SKM-1 (cell line): ENCODE data around the gene XPR1.

ENCODE experiments used
- DNase-seq: peaks from one replicate; lab custom pipeline; 2025; ENCODE audit not compliant: unreplicated experiment; lab: John Stamatoyannopoulos, UW

The XPR1 gene

DNA sequence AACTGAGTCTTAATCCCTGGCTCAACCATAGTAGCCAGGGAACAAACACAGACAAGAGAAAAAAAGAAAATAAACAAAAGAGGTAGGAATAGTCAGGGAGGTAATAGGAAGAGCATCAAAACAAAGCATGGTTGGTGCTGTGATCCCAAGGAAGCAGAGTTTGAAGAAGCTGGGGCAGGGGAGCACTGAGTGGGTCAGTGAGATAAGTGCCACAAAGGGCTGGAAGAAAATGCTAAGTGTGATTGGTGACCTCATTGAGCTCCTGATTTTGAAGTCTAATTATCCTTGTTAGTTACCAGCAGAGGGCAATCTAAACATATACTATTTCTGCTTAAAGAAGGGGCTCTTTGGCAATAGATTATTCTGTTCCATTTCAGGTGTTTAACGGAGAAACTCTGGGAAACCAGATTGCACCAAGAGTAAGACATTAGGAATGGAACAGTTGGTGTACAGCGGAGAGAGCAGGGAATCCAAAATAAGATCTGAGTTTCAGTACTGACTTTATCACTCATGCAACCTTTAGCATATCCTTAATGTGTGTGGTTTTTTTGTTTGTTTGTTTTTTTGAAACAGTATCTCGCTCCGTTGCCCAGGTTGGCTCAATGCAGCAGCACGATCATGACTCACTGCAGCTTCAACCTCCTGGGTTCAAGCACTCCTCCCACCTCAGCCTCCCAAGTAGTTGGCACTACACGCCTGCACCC lies 250.1 kb downstream of the XPR1 start:
- peak; percentile 67 for DNase-seq

DNA sequence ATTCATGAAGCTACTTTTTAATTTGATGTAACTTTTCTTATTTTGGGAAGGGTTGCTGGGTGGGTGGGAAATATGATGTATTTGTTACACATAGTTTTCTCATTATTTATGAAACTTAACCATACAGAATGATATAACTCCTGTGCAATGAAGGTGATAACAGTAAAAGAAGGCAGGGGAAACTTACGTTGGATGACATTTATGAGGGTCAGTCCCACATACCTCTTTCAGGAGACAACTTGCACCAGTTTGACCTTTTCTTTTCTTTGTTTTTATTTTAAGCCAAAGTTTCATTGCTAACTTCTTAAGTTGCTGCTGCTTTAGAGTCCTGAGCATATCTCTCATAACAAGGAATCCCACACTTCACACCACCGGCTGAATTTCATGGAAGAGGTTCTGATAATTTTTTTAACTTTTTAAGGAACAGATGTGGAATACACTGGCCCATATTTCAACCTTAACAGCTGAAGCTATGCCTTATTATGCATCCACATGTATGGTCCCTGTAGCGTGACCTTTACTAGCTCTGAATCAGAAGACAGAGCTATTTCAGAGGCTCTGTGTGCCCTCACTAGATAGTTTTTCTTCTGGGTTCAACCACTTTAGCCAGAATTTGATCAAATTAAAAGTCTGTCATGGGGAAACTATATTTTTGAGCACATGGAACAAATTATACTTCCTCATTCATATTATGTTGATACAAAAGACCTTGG lies 252.9 kb downstream of the XPR1 start:
- no peak for DNase-seq

DNA sequence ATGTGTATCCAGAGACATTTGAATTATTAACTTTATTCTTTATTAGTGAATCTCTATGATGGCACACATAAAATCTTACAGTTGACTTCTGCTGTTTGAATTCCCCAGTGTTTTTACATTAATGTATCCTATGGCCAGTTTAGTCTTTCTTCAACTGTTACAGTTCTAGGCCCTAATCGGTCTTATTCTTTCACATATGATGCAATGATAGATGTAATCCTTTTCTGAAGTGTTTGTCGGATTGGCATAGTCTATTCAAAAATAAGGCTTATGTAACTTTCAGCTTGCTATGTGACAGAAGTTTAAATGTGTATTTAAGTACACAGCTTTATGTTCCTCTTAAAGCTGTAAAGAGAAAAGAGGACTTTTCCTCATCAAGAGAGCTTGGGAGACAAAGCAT lies 254.5 kb downstream of the XPR1 start:
- DNase-seq = no peak

DNA sequence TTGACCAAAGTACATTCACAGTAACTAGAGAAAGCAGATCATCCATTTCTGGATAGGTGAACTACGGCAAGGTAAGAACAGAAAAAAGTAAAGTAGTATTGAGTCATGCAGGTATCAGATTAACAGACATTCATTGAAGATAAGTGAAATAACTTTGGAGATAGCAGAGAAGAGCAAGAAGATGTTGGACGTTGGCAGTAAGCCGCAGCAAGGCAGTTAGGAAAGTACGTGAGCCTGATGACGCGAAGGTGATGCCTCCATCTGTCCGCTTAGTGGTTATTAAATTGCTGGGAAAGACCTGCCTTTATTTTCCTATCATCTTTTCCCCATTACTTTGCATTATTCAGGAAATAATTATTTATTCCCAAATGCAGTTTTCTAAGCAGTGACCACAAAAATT lies 256.0 kb downstream of the XPR1 start:
- no peak for DNase-seq

DNA sequence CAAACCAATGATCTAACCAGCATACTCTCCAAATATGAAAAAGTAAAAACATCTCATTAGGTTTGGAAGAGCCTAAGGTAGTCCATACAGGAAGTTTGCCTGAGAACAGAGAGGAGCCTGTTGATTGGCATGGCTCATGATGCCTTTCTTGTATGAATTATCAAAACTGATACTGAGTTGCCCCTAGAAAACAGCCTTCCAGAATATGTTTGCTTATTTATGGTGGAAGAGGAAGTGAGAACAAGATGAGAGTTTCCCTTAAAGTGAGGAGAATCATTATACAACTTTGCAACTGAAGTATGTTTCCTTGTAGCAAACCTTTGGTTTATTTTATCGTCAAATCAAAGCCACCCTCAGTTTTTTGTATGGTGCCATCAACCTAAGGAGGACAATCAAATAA lies 257.0 kb downstream of the XPR1 start:
- no peak for DNase-seq

DNA sequence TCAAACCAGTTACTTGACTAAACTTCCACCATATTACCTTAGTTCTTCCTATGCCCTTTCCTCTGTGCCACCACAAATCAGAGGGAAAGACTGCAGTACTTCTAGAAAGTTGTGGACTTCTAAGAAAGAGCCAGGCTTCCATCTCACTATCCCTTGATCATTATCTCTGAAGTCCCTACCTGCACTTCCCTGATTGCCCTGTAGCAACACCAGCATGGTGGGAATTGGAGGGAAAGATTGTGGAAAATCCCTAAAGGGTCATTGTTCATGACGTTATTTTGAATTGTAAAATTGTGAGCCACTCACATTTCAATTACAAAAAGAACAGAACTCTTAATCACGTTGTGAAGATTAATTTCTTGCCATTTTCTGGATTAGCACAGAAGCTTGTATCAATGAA lies 257.5 kb downstream of the XPR1 start:
- DNase-seq = no peak

DNA sequence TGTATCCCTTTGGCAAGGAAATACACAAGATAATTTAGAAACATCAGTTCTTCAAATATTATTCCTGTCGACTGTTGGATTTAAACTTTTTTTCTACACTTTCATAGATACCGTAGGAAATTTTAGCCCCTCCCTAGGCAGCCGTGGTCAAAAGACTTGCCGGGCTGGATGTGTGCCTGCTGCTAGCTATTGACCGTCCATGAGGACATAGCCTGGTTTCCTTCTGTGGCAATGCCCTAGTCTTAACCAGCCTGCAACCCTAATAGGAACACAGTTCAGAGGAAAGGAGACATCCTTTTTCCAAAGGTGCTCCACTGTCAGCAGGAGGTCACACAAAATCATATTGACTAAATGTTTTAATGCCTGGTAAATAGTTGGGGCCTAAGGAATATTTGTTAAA lies 260.4 kb downstream of the XPR1 start:
- no peak for DNase-seq

DNA sequence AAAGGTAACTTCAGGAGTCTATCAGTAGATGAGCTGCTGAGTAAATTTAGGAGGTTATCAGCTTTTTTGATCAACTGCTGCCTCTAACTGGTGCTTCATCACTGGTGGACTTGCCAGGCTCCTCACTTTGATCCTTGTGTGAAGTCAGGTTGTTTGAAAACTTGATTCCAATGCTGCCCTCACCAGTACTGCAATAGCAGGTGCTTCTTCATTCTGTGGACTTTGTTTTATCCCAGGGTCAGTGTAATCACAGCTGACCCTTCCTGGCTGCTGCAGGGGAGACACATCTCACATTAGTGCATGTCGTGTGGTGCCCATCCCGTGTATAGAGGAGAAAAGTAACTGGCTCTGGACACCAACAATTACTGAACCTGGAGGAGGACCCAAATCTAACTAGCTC lies 260.9 kb downstream of the XPR1 start:
- no peak for DNase-seq

DNA sequence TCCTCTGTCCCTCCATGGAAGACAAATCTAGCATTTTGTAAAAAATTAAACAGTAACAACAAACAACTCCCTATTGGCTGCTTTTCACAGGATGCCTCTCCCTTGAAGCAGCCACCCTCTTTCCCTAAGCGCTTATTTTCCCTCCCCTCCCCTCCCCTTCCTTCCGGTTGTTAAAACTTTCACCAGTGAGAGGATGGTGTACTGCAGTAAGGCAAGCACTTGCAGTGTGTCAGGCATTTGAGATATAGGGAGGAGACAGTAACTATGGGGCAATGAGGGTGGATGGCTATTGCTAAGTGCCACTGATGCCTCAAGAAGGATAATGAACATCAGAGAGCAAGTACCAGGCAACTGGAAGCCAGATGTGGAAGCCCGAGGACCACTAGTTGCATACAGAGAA lies 261.8 kb downstream of the XPR1 start:
- no peak for DNase-seq

DNA sequence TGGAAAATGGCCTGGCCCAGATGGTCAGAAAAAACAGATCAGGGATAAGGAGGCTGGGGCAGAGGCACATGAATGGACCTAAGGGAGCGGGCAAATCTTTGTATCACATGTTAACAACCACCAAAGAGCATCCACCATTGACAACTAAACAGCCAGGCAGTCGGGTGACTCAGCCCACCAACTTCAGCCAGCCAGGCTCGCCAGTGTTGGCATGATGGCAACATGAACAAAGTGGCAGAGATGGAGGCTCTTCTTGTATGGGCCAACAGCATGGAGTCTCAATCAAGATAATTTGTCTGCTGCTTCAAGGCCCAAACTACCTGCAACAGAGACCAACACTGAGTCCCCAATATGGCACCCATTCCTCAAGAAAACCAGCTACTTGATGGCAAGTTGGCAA lies 264.3 kb downstream of the XPR1 start:
- DNase-seq = no peak

DNA sequence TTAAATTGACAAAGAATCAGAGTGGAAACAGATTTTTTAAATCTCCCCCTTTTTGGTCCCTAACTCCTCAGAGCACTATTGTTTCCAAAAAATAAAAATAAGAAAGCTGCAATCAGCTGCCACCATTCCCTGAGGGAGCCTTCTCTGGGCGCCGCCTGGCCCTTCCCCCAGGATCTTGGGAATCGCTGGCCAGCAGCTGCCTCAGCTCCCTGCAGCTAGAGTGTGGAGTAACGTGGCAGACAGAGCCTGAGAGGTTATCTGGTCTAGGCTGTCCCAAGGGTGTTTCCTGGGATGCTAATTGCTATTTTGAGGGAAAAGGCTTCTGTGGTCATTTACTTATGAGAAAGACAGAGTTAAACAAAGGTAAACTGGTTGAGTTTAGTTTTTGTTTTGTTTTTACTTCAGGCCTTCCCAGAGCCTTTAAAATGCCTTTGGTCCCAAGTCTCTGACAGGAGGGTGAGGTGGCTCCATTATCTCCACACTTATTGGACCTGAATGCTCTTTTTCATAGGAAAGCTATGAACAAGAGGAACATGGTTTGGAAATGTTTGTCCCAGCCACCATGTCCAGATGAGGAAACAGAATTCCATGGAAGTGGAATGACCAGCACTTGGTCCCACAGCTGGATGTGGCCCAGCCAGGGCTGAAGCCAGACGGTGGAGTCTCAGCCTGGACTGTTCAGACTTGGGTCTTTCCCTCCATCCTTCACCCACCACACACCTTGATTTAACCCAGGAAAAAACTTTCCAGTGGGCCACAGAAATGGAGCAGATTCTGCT lies 266.8 kb downstream of the XPR1 start:
- no peak for DNase-seq

DNA sequence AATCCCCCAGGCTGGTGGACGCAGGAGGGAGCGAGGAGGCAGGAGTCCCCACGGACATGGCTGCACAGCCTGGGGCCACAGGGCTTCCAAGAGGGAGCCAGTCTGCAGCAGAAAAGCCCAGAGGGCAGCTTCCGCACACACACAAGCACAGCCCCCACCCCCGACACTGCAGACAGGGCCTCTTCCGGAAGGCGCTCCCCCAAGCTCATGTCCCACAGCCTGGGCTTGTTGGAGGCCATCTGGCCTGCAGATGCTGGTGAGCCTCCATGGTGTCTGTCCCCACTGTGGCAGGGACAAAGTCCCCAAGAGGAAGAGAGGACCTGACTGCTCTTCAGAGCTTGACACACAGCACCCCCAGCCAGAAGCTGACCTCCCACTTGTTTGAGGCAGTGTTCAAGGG lies 267.4 kb downstream of the XPR1 start:
- DNase-seq = no peak

DNA sequence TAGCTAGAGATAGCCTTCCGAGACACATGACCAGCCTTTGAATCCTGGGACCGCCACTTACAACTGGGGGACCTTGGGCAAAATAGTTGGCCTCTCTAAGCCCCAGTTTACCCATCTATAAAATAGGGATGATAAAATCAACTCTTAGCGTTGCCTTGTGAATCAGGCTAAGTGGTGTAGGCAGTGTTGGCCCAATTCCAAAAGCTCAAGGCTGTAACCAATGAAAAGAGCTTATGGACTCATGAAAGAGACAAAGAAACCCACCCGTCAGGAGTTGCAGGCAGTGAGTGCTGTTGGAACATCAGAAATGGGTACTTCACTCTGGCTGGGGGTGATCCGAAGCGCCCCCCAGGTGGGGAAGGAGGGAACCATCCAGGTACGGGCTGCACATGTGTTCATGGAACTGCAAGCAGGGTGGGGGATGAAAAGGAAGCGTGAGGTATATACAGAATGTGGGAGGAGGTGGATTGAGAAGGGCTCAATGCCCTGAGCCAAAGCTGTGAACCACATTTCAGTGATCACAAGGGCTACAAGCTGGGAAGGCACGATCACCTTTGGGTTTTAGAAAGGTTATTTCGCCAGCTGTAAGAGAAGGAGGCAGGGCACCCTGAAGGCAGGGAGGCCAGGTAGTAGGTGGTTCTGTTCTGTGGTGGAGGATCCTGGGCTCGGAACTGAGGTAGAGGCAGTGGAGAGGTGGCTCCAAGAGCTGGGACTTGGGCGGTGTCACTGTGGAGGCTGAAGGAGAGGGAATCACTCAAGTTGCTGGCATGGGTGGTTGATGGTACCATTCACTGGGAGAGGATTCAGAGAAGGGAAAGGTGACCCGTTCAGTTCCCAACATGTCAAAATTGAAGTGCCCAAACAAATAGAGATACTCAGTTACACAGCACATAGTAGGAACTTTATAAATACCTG lies 269.5 kb downstream of the XPR1 start:
- DNase-seq = no peak

DNA sequence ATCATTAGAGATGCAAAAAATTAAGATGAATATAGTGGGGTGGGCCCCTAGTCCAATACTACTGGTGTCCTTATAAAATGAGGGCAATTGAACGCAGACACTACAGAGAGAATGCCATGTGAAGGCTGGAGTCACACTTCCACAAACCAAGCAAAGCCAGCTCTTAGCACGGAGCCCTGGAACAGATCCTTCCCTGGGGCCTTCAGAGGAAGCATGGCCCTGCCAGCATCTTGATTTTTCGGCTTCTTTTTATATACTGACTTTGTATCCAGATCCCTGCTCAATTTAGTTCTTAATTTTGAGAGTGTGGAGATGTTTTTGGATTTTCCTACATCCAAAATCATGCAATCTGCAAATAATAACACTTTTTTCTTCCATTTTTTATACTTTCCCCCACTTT lies 270.7 kb downstream of the XPR1 start:
- no peak for DNase-seq

DNA sequence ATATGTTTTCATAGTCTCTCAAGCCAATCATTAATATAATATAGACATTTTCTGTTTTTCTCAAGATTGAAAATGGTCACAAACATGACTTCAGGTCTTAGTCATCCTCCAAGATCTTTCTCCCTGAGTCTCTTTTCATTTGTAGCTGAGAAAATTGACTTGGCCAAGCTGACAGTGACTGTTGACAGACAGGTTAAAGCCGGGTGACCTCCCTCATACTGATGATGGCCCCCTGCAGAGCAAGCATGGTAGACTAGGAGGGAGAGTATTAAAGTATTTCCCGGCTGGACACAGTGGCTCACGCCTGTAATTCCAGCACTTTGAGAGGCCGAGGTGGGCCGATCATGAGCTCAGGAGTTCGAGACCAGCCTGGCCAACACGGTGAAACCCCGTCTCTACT lies 274.1 kb downstream of the XPR1 start:
- no peak for DNase-seq

DNA sequence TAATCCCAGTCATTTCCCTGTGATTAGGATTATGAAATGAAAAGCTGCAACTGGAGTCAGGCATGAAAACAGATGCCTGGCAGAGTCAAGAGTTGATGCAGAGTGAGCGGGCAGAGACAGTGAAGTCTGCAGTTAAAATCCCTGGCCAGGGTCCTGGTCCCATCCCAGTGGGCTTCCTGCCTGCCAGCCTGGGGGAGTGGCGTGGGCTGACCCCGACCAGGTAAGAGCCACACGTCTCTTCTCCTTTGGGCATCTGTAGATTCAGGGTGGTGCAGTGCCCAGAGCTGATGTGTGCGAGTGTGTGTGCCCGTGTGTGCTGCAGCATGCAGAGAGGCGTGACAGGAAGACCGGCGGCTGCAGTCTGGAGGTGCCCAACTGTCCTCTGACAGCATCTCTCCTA lies 274.7 kb downstream of the XPR1 start:
- DNase-seq = no peak

DNA sequence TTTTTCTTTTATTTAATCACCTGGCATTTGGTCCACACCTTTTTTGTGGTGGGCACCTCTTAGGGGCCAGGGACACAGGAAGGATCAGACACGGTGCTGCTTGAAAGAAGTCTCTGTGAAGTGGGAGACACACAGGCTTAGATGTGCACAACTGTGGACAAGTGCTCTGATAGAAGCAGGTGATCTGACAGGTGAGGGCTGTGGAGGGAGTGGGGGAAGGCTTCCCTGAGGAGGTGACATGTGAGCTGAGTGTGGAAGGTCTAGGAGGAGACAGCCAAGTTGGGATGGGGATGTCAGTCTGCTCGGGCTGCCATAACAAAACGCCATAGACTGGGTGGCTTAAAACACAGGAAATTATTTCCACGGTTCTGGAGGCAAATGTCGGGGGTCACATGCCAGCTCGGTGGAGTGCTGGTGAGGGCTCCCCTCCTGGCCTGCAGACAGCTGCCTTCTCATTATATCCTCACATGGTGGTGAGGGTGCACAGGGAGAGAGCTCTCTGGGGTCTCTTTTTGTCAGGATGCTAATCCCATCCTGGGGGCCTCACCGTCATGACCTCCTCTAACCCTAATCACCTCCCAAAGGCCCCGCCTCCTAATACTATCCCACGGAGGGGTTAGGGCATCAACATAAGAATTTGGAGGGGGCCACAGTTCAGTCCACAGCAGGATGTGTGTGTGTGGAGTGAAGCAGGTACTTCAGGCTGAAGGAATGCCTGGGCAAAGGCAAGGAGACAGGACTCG lies 275.7 kb downstream of the XPR1 start:
- no peak for DNase-seq

DNA sequence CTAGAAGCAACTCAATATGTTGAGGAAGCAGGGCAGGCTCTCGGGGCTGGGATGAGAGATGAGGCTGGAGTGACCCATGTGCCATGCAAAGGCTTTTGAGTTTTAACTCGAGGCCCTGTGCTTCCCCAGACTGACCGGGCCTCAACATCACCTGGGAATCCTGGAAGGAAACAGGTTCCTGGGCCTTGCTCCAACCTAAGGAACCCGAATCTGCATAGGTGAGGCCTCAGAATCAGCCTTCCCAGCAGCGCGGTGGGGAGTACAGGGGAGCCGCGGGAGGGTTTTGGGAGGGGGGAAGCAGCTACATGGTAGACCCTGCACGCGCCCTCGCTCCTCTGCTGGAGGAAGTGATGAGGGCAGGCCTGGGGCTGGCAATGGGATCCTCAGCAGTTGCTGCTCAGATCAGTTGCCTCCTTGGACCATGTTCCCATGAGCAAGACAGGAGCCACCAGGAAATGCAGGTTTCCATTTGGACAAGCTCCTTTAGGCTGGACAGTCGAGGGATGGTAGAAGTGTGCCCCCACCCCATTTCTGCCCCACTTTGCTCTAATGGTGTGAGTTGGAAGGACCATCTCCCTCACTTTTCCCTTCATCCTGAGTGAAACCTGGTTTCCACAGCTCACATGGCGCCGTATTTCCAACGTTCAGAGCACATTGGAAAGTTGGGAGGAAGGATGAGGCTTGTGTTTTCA lies 276.4 kb downstream of the XPR1 start:
- DNase-seq = no peak

DNA sequence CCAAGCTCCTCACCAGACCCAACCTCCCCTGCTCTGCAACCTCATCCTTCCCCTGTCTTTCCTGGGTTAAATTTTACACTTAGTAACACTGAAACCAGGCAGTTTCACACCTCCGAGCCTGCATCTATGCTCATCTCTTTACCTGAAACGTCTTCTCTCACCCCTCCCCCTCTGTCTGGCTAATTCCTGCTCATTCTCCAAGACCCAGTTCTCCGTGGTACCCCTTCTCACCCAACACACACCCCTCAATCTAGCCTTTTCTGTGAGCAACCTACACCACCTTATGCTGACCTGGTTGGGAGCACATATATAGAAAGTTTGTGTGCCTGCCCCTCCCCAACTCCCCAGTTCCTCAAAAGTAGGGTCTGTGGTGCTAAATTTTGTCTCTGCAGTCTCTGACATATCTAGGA lies 277.2 kb downstream of the XPR1 start:
- DNase-seq = no peak

DNA sequence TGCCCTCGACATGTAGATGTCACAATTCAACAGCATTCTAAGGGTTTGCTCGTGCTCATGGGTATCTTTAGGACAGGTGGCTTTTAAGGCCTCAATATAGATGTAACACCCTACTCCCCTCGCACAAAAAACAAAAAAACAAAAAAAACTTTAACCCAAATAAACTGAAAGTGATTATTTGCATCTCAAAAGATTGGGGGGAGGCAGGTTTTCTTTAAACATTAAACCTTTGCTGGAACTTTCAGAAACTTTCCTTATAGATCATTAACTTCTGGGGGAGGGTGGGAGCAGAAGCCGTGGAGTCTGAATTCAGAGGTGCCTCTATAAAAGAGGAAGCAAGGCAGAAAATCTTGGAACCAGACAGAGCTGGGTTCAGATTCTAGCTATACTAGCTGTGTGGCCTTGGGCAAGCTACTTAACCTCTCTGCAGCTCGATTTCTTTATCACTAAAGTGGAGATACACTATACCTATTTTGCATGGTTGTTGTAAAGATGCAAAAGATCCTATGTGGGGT lies 277.7 kb downstream of the XPR1 start:
- DNase-seq = no peak
